Measurements from ENCODE around the gene CA10. TPM values are rescaled to one million over a fixed set of nuclear protein-coding genes. Genes with fewer than 3 reads are reported as not detected.

CA10 gene
- total and polyA plus RNA-seq, 2 of the 4 experiments (the other 2 are of a cell fraction), result not detected

DNA sequence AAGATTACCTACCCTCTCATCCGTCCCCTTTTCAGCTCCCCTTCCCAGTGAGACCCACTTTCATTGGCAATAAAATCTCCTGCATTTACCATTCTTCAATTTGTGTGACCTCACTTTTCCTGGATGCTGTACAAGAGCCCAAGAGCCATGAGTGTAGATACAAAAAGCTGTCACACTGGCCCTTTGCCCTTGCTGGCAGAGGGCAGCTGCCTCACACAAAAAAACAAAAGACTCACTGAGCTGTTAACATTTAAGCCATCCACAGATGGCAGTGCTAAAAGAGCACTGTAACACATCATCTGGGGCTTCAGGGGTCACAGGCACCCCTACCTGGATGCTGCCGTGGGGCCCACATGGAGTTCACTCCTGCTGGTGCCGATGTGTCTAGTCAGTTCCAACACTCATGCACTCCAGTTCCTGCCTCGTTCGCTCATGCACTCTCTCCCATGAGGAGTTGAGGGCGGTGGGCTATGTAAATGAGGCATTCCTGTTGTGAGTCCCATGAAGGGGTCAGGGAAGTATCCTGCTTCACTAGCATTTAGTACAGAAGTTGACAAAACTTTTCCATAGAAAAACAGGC is 123.1 kb downstream of the CA10 start:
- no peaks in the 10 kb centered on the region for H3K9me1 ChIP-seq (ENCODE audit: insufficient read depth, low read length)
- no peak overlapping the region for H3K18ac ChIP-seq (ENCODE audit: low read depth, low read length)
- H2AK5ac ChIP-seq (ENCODE audit: low read depth, low read length), result no peak overlapping the region
- in situ Hi-C loops (cut with MboI; ENCODE audit: low sequenced_read_pairs), result no loop called here
- no peak overlapping the region for H3K4ac ChIP-seq (ENCODE audit: low read depth, low read length)
- H3K79me1 ChIP-seq (ENCODE audit: low read depth in 1 of 2, low read length in 2 of 2), result no peaks in the 10 kb centered on the region
- intact Hi-C loops (cut with micrococcal nuclease), result no loop called here
- no TSS peak for BruUV-seq (replicated peaks)
- no peak overlapping the region for H3K4me3 ChIP-seq (ENCODE audit: insufficient read depth, low read depth, low read length)
- no peaks in the 10 kb centered on the region for H4K20me1 ChIP-seq (ENCODE audit: insufficient read depth, low read length)
- no peak overlapping the region for H2BK5ac ChIP-seq (ENCODE audit: low read depth, low read length, poor library complexity, severe bottlenecking)
- H3K9me3 ChIP-seq (ENCODE audit: control insufficient read depth, insufficient read depth, low read length), result peaks cover 8% of the 10 kb centered on the region
- H2BK20ac ChIP-seq (ENCODE audit: low read depth, low read length), result no peak overlapping the region
- no peak overlapping the region for H3K14ac ChIP-seq (replicated peaks; ENCODE audit: low read depth, low read length)
- H4K8ac ChIP-seq (ENCODE audit: low read depth in 2 of 2, low read length in 2 of 2), result no peak overlapping the region
- dilution Hi-C loops (cut with HindIII; ENCODE audit: low sequenced_read_pairs, unreplicated experiment), result no loop called here
- no peaks in the 10 kb centered on the region for H3K36me3 ChIP-seq (ENCODE audit: control insufficient read depth, insufficient read depth, low read length)
- H3K27ac ChIP-seq (ENCODE audit: insufficient read depth, low read length), result no peak overlapping the region
- WGBS, 2 experiments (ENCODE audit: extremely low coverage in 2 of 2, insufficient read length in 1 of 2), result 33% methylated on average over 1 of the region's 6 CpGs; no CpG with 5 or more reads in 1 of the 2 experiments
- no peaks in the 10 kb centered on the region for H3K4me1 ChIP-seq (ENCODE audit: control insufficient read depth, insufficient read depth, low read length)
- no peak overlapping the region for H3K9ac ChIP-seq (ENCODE audit: low read depth, low read length)
- H3K27me3 ChIP-seq (ENCODE audit: control insufficient read depth, insufficient read depth, low read length), result no peaks in the 10 kb centered on the region
- H3K23ac ChIP-seq (ENCODE audit: low read depth, low read length), result no peak overlapping the region
- CTCF ChIA-PET, result no interaction called here
- H2BK120ac ChIP-seq (ENCODE audit: low read depth, low read length), result no peak overlapping the region
- no peak overlapping the region for H3K4me2 ChIP-seq (ENCODE audit: low read depth, low read length)
- no peak for TF ChIP-seq CHD1 (IDR thresholded peaks at IDR 0.05; ENCODE audit: low read depth, low read length)
- TF ChIP-seq ELK1 (IDR thresholded peaks at IDR 0.05; ENCODE audit: borderline replicate concordance, low read depth, low read length), result no peak
- no peak for TF ChIP-seq RFX5 (IDR thresholded peaks at IDR 0.05; ENCODE audit: low read depth, low read length)
- TF ChIP-seq CEBPB (IDR thresholded peaks at IDR 0.05; ENCODE audit: low read depth, low read length), result no peak
- TF ChIP-seq MAZ (IDR thresholded peaks at IDR 0.05; ENCODE audit: borderline replicate concordance, low read depth, low read length), result no peak
- H4K5ac ChIP-seq (ENCODE audit: low read depth, low read length), result no peak overlapping the region
- H3K56ac ChIP-seq (ENCODE audit: extremely low read depth, insufficient read depth, low read length), result no peak overlapping the region
- H2BK15ac ChIP-seq (ENCODE audit: low read depth, low read length), result no peak overlapping the region
- no peak for DNase-seq
- POLR2A ChIA-PET (ENCODE audit: unreplicated experiment), result no interaction called here
- H4K91ac ChIP-seq (ENCODE audit: insufficient read depth, low read depth, low read length), result no peak overlapping the region
- no peak for ATAC-seq (ENCODE audit: low read depth)
- no peak overlapping the region for H2AK9ac ChIP-seq (replicated peaks; ENCODE audit: low read depth, low read length, poor library complexity)
- no peak overlapping the region for H2AFZ ChIP-seq (replicated peaks; ENCODE audit: low read length, poor library complexity)
